SW480 (cell line): Measurements from ENCODE around the gene DLG4.

Source experiments
- DNase-seq: peaks from one replicate; pipeline ENCODE4 v3.0.0-alpha.2; 2016; ENCODE audit warnings: low spot score

Gene DLG4

GRCh38 chr17:7214300-7215135, 5.1 kb downstream of the DLG4 start:
- peak; percentile 97 for DNase-seq

GRCh38 chr17:7213895-7214299, 5.7 kb downstream of the DLG4 start:
- DNase-seq = peak; percentile 81

GRCh38 chr17:7211491-7212273, 8.0 kb downstream of the DLG4 start:
- DNase-seq = no peak

- no peak for DNase-seq
Measured at GRCh38 chr17:7208754-7209460, 10.7 kb downstream of the DLG4 start.

GRCh38 chr17:7208027-7208571, 11.5 kb downstream of the DLG4 start:
- no peak for DNase-seq

- DNase-seq = no peak
Measured at GRCh38 chr17:7207120-7208001, 12.3 kb downstream of the DLG4 start.

GRCh38 chr17:7205561-7205960, 14.1 kb downstream of the DLG4 start:
- DNase-seq = no peak

- DNase-seq = peak; percentile 52
Measured at GRCh38 chr17:7204828-7205461, 14.7 kb downstream of the DLG4 start.

GRCh38 chr17:7204336-7204735, 15.3 kb downstream of the DLG4 start:
- DNase-seq = no peak

GRCh38 chr17:7203391-7203790, 16.2 kb downstream of the DLG4 start:
- DNase-seq = no peak

GRCh38 chr17:7196651-7197401, 22.8 kb downstream of the DLG4 start:
- DNase-seq = no peak

- no peak for DNase-seq
Measured at GRCh38 chr17:7195971-7196370, 23.7 kb downstream of the DLG4 start.

GRCh38 chr17:7192271-7192937, 27.2 kb downstream of the DLG4 start:
- no peak for DNase-seq

- DNase-seq = peak; percentile 21
Measured at GRCh38 chr17:7191571-7192270, 27.9 kb downstream of the DLG4 start.

- DNase-seq = no peak
Measured at GRCh38 chr17:7191069-7191468, 28.6 kb downstream of the DLG4 start.

- no peak for DNase-seq
Measured at GRCh38 chr17:7190276-7190917, 29.2 kb downstream of the DLG4 start.

- DNase-seq = peak; percentile 21
Measured at GRCh38 chr17:7186241-7186640, 33.4 kb downstream of the DLG4 start.

GRCh38 chr17:7184647-7185046, 35.0 kb downstream of the DLG4 start:
- no peak for DNase-seq
